SK-N-SH treated with all-trans-retinoic acid at 6 μM for 48 hours (cell line): Measurements from ENCODE around the gene RAB31.

ENCODE experiments used
- ATAC-seq: fragments of 200-7000 bp; cut with Tn5 transposase; 3 replicates; pipeline ENCODE4 v1.9.1; 2020; ENCODE audit warnings: mild to moderate bottlenecking, moderate library complexity
- ARNTL ChIP-seq: fragments of 450-650 bp; formaldehyde crosslinking; IDR thresholded peaks from 2 replicates; pipeline ENCODE4 v1.5.0; 2020; ENCODE audit warnings: low read depth, mild to moderate bottlenecking, moderate library complexity, borderline replicate concordance
- BACH2 ChIP-seq: fragments of 250-450 bp; sonication (Bioruptor Pico); IDR thresholded peaks from 2 replicates; pipeline ENCODE4 v1.9.0; 2021; ENCODE audit warnings: mild to moderate bottlenecking, borderline replicate concordance
- CREB5 ChIP-seq: fragments of 250-450 bp; sonication (Bioruptor Pico); IDR thresholded peaks from 2 replicates; pipeline ENCODE4 v1.5.1; 2020; ENCODE audit warnings: low read depth, mild to moderate bottlenecking, moderate library complexity
- CSRNP3 ChIP-seq: fragments of 250-450 bp; sonication (Bioruptor Pico); IDR thresholded peaks from 2 replicates; pipeline ENCODE4 v1.5.1; 2021; ENCODE audit warnings: mild to moderate bottlenecking, moderate library complexity
- ESRRG ChIP-seq: fragments of 250-450 bp; sonication (Bioruptor Pico); IDR thresholded peaks from 2 replicates; pipeline ENCODE4 v1.6.1; 2021; ENCODE audit warnings: mild to moderate bottlenecking
- GLIS3 ChIP-seq: fragments of 250-450 bp; sonication (Bioruptor Pico); IDR thresholded peaks from 2 replicates; pipeline ENCODE4 v1.5.0; 2020; ENCODE audit warnings: mild to moderate bottlenecking, moderate library complexity
- OSR1 ChIP-seq: fragments of 250-450 bp; sonication (Bioruptor Pico); IDR thresholded peaks from 2 replicates; pipeline ENCODE4 v1.8.0; 2022; ENCODE audit warnings: moderate library complexity, mild to moderate bottlenecking, inconsistent platforms
- PATZ1 ChIP-seq: fragments of 250-450 bp; sonication (Bioruptor Pico); IDR thresholded peaks from 2 replicates; pipeline ENCODE4 v1.8.0; 2020; ENCODE audit warnings: mild to moderate bottlenecking, moderate library complexity, borderline replicate concordance
- POU6F1 ChIP-seq: fragments of 250-450 bp; sonication (Bioruptor Pico); IDR thresholded peaks from 2 replicates; pipeline ENCODE4 v1.8.0; 2021; ENCODE audit warnings: low read depth, mild to moderate bottlenecking, moderate library complexity, borderline replicate concordance
- PPARA ChIP-seq: fragments of 250-450 bp; sonication (Bioruptor Pico); IDR thresholded peaks from 2 replicates; pipeline ENCODE4 v1.5.0; 2020; ENCODE audit warnings: mild to moderate bottlenecking, borderline replicate concordance
- RARB ChIP-seq: fragments of 250-450 bp; sonication (Bioruptor Pico); IDR thresholded peaks from 2 replicates; pipeline ENCODE4 v1.8.0; 2021; ENCODE audit warnings: mild to moderate bottlenecking, moderate library complexity
- TCF4 ChIP-seq: fragments of 250-450 bp; sonication (Bioruptor Pico); IDR thresholded peaks from 2 replicates; pipeline ENCODE4 v1.8.0; 2021; ENCODE audit warnings: mild to moderate bottlenecking, moderate library complexity, borderline replicate concordance
- TOX ChIP-seq: fragments of 250-450 bp; sonication (Bioruptor Pico); IDR thresholded peaks from 2 replicates; pipeline ENCODE4 v1.8.0; 2021; ENCODE audit warnings: mild to moderate bottlenecking, moderate library complexity, borderline replicate concordance
- TSHZ2 ChIP-seq: fragments of 250-450 bp; sonication (Bioruptor Pico); IDR thresholded peaks from 2 replicates; pipeline ENCODE4 v1.5.0; 2020; ENCODE audit warnings: mild to moderate bottlenecking, moderate library complexity
- ZC3H10 ChIP-seq: fragments of 250-450 bp; sonication (Bioruptor Pico); IDR thresholded peaks from 2 replicates; pipeline ENCODE4 v1.5.1; 2021; ENCODE audit warnings: mild to moderate bottlenecking, moderate library complexity
- ZFP3 ChIP-seq: fragments of 250-450 bp; sonication (Bioruptor Pico); IDR thresholded peaks from 2 replicates; pipeline ENCODE4 v1.5.0; 2020; ENCODE audit warnings: mild to moderate bottlenecking, moderate library complexity
- ZFP30 ChIP-seq: fragments of 450-650 bp; formaldehyde crosslinking; IDR thresholded peaks from 2 replicates; pipeline ENCODE4 v1.5.0; 2022; ENCODE audit warnings: mild to moderate bottlenecking, moderate library complexity
- ZNF565 ChIP-seq: fragments of 450-650 bp; formaldehyde crosslinking; conservative IDR thresholded peaks from 2 replicates; pipeline ENCODE4 v1.5.0; 2020; ENCODE audit warnings: low read depth, mild to moderate bottlenecking, moderate library complexity
- ZNF70 ChIP-seq: fragments of 450-650 bp; formaldehyde crosslinking; IDR thresholded peaks from 2 replicates; pipeline ENCODE4 v1.5.0; 2020; ENCODE audit warnings: mild to moderate bottlenecking, moderate library complexity
- ZNF8 ChIP-seq: fragments of 450-650 bp; formaldehyde crosslinking; IDR thresholded peaks from 2 replicates; pipeline ENCODE4 v1.5.0; 2020; ENCODE audit warnings: mild to moderate bottlenecking, moderate library complexity

RAB31 gene

DNA sequence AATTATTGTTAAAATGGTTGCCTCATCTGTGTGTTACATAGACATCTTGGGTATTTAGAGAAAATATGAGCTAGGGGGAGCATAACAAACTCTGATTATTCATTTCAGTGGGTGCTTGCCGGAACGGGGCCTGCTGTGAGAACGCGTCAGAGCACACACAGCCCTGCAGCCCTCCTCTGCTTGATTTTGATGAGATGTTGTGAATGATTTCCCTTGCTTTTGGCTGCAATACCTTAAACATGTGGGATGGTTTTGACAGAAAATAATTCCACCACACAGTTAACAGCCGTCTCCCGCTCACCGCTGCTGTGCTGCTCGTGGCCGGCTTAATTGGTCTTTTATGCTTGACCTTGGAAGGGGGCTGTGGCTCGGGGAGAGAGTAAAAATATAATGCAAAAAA lies 127.7 kb downstream of the RAB31 start:
- TF ChIP-seq GLIS3 (CRISPR knock-in tag) (no peak), OSR1 (CRISPR knock-in tag) (no peak), CREB5 (CRISPR knock-in tag) (no peak), ARNTL (CRISPR knock-in tag) (no peak), TSHZ2 (CRISPR knock-in tag) (no peak), ZNF565 (CRISPR knock-in tag) (no peak), TCF4 (CRISPR knock-in tag) (no peak), ZNF70 (CRISPR knock-in tag) (no peak), ESRRG (CRISPR knock-in tag) (no peak), POU6F1 (CRISPR knock-in tag) (no peak), PATZ1 (CRISPR knock-in tag) (no peak), RARB (no peak), ZFP3 (no peak), TOX (CRISPR knock-in tag) (no peak), BACH2 (CRISPR knock-in tag) (no peak), CSRNP3 (CRISPR knock-in tag) (no peak), ZFP30 (no peak), ZNF8 (CRISPR knock-in tag) (no peak), PPARA (no peak), ZC3H10 (no peak)
- ATAC-seq, result no peak

DNA sequence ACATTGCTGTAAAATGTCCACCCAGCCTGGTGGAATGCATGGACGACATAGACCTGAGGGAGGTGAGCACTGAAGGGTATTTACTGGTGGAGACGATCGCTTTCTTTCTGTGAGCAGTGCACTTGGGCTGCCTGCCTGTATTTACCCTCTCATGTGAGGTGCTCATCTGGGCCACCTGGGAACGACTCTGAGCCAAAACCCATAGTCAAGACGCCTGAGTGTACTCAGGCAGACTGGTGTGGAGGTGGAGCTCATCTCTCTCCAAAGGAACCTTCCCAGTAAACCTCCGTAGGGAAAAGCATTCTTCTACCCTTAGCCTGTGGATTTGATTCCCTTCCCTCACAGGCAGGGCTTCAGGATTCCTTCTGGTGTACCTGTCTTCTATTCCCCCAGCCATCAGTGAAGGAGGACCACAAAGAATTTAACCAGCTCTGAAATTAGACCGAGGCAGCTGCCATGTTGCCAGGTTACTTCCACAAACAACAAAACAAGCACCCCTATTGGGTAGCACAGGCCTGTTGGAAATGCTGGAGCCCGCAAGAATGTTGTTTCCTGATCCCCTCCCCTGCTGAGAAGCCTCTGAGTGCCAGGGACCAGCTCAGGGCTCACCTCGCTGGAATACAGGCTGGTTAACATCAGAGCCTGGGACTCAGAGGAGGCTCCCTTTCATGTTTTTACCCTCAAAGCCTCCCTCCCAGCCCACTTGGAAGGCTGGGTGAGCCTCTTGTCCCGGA lies 130.2 kb downstream of the RAB31 start:
- TF ChIP-seq ZFP3 (no peak), TCF4 (CRISPR knock-in tag) (no peak), ESRRG (CRISPR knock-in tag) (no peak), PATZ1 (CRISPR knock-in tag) (no peak), ZC3H10 (no peak), ARNTL (CRISPR knock-in tag) (no peak), OSR1 (CRISPR knock-in tag) (no peak)

More for the DNA sequence above, 130.2 kb downstream of the RAB31 start:
- ATAC-seq, result peak; percentile 51
